HUES48 (cell line): ENCODE results near the gene NEK5.
"Not testable (repeated sequence)": the region's sequence is repeated elsewhere in the genome, so short reads cannot be mapped to it uniquely, and the experiment has no call there.

Experiments
- H3K27ac ChIP-seq: one replicate; pipeline ENCODE4 v1.7.0; 2013; ENCODE audit warnings: low read depth, low read length, inconsistent platforms
- H3K27me3 ChIP-seq: 2 replicates; pipeline ENCODE4 v1.6.1; 2013; ENCODE audit warnings: mild to moderate bottlenecking, low read length; ENCODE audit not compliant: control insufficient read depth, insufficient read depth
- H3K36me3 ChIP-seq: 2 replicates; pipeline ENCODE4 v1.6.1; 2013; ENCODE audit warnings: low read length; ENCODE audit not compliant: control insufficient read depth, insufficient read depth
- H3K4me1 ChIP-seq: 2 replicates; pipeline ENCODE4 v1.6.1; 2013; ENCODE audit warnings: mild to moderate bottlenecking, low read length; ENCODE audit not compliant: control insufficient read depth, insufficient read depth
- H3K4me3 ChIP-seq: 2 replicates; pipeline ENCODE4 v1.5.1; 2013; ENCODE audit warnings: mild to moderate bottlenecking, low read depth, low read length
- H3K9ac ChIP-seq: 2 replicates; pipeline ENCODE4 v1.6.1; 2013; ENCODE audit warnings: mild to moderate bottlenecking, low read depth, low read length, moderate library complexity
- H3K9me3 ChIP-seq: 2 replicates; pipeline ENCODE4 v1.6.1; 2013; ENCODE audit warnings: low read length; ENCODE audit not compliant: control insufficient read depth, insufficient read depth

Gene NEK5

GRCh38 chr13:52128714-52129700 lies at the start of gene NEK5:
Gene NEK5, minus strand, starts transcription at chr13:52129073. Its CDS starts 1,591 bp downstream, at chr13:52127482.
- Histone ChIP-seq H3K27me3 (peaks cover 17% of the 10 kb centered on the region), H3K4me3 (peak within 1 kb of the TSS; percentile 80), H3K27ac (no peak within 1 kb of the TSS), H3K9me3 (no peaks in the 10 kb centered on the region), H3K4me1 (no peaks in the 10 kb centered on the region; the same call in 1 of the 2 replicates), H3K36me3 (peaks cover 28% of the 10 kb centered on the region), H3K9ac (peak within 1 kb of the TSS; percentile 18)

GRCh38 chr13:52177276-52177675 lies 48.4 kb upstream of the NEK5 start:
- Histone ChIP-seq H3K36me3 (peaks cover 63% of the 10 kb centered on the region), H3K27me3 (no peaks in the 10 kb centered on the region), H3K9me3 (no peaks in the 10 kb centered on the region), H3K27ac (no peak overlapping the region), H3K4me3 (no peak overlapping the region), H3K4me1 (no peaks in the 10 kb centered on the region), H3K9ac (no peak overlapping the region)

- not testable (repeated sequence) for H3K27me3 ChIP-seq, H3K4me3 ChIP-seq, H3K9ac ChIP-seq, H3K9me3 ChIP-seq, H3K4me1 ChIP-seq, H3K27ac ChIP-seq
- H3K36me3 ChIP-seq, result peaks cover 70% of the 10 kb centered on the region
These were observed 45.1 kb upstream of the NEK5 start for GRCh38 chr13:52173970-52174369.

GRCh38 chr13:52173373-52173772 lies 44.5 kb upstream of the NEK5 start:
- Histone ChIP-seq H3K9me3 (no peaks in the 10 kb centered on the region), H3K4me3 (no peak overlapping the region), H3K27me3 (no peaks in the 10 kb centered on the region), H3K4me1 (no peaks in the 10 kb centered on the region), H3K36me3 (peaks cover 72% of the 10 kb centered on the region), H3K9ac (no peak overlapping the region), H3K27ac (no peak overlapping the region)

- not testable (repeated sequence) for H3K27ac ChIP-seq, H3K9ac ChIP-seq, H3K4me1 ChIP-seq, H3K4me3 ChIP-seq, H3K9me3 ChIP-seq, H3K27me3 ChIP-seq
- peaks cover 80% of the 10 kb centered on the region for H3K36me3 ChIP-seq
These were observed 42.8 kb upstream of the NEK5 start for GRCh38 chr13:52171686-52172085.

- peaks cover 80% of the 10 kb centered on the region for H3K36me3 ChIP-seq
- not testable (repeated sequence) for H3K9ac ChIP-seq, H3K4me1 ChIP-seq, H3K27me3 ChIP-seq, H3K4me3 ChIP-seq, H3K27ac ChIP-seq, H3K9me3 ChIP-seq
These were observed 42.0 kb upstream of the NEK5 start for GRCh38 chr13:52170828-52171391.

GRCh38 chr13:52169839-52170238 lies 41.0 kb upstream of the NEK5 start:
- H3K27ac ChIP-seq, result no peak overlapping the region
- no peak overlapping the region for H3K9ac ChIP-seq
- no peaks in the 10 kb centered on the region for H3K4me1 ChIP-seq
- H3K27me3 ChIP-seq, result no peaks in the 10 kb centered on the region
- H3K9me3 ChIP-seq, result no peaks in the 10 kb centered on the region
- no peak overlapping the region for H3K4me3 ChIP-seq
- H3K36me3 ChIP-seq, result peaks cover 69% of the 10 kb centered on the region

- Histone ChIP-seq H3K27ac (no peak overlapping the region), H3K9ac (no peak overlapping the region), H3K9me3 (no peaks in the 10 kb centered on the region), H3K4me3 (no peak overlapping the region), H3K36me3 (peaks cover 31% of the 10 kb centered on the region), H3K4me1 (no peaks in the 10 kb centered on the region), H3K27me3 (peaks cover 4% of the 10 kb centered on the region; the same call in 1 of the 2 replicates)
These were observed 36.5 kb upstream of the NEK5 start for GRCh38 chr13:52165411-52165810.

GRCh38 chr13:52164989-52165388 lies 36.1 kb upstream of the NEK5 start:
- Histone ChIP-seq H3K4me3 (no peak overlapping the region), H3K27ac (no peak overlapping the region), H3K4me1 (no peaks in the 10 kb centered on the region), H3K9me3 (no peaks in the 10 kb centered on the region; the same call in 1 of the 2 replicates), H3K27me3 (peaks cover 7% of the 10 kb centered on the region), H3K9ac (no peak overlapping the region), H3K36me3 (peaks cover 29% of the 10 kb centered on the region)

- not testable (repeated sequence) for H3K9me3 ChIP-seq, H3K9ac ChIP-seq, H3K27ac ChIP-seq, H3K4me3 ChIP-seq, H3K4me1 ChIP-seq
- H3K36me3 ChIP-seq, result peaks cover 19% of the 10 kb centered on the region
- peaks cover 12% of the 10 kb centered on the region for H3K27me3 ChIP-seq
These were observed 35.0 kb upstream of the NEK5 start for GRCh38 chr13:52163878-52164277.
